Renal cortical epithelial cell (primary cell): ENCODE results near the gene CELF1. TPM values are rescaled to one million over a fixed set of nuclear protein-coding genes. Genes with fewer than 3 reads are reported as not detected.

Experiments
- DNase-seq: peaks from one replicate; pipeline ENCODE4 v3.0.0-alpha.2; 2011; ENCODE audit warnings: low read depth
- total RNA-seq: library from RNA; depleted of rRNA; stranded (reverse); fragments of >200 nt; gene quantifications from 2 replicates; pipeline ENCODE4 v1.2.3, GENCODE V29; 2014

CELF1 gene
- total RNA-seq, 1 donor from 2014 or later: 137 TPM

DNA sequence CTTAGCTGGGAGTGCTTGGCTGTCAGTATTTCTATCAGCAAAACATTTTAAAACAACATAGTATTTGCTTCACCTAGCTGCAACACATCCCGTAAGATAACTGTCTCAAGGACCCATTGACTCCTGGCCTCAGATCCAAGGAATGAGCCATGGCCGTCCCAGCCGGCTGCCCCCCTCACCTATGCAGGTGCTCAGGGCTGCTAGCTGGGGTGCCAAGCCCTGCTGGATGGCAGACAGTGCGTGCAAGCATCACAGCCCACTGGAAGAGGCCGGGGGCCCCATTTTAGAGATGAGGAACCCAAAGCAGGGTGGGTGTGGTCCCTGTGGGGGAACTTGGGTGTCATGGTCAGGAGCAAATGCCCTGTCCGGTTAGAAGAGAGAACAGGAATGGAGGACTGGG, 135.2 kb downstream of the CELF1 start:
- DNase-seq: no peak

GRCh38 chr11:47415949-47416472, 136.9 kb downstream of the CELF1 start:
- peak; percentile 83 for DNase-seq

Other genes starting within 250 kb of the CELF1 start
- not detected in 2 replicates for gene MYBPC3, start 200.4 kb downstream of the CELF1 start, total RNA-seq
- not detected in 2 replicates for gene SPI1, start 174.6 kb downstream of the CELF1 start, total RNA-seq
- 51.9 and 140 TPM in 2 replicates for gene SLC39A13, start 144.5 kb downstream of the CELF1 start, total RNA-seq
- gene PSMC3, start 126.7 kb downstream of the CELF1 start, total RNA-seq: 169 and 186 TPM in 2 replicates
- gene RAPSN, start 104.0 kb downstream of the CELF1 start, total RNA-seq: 0.10 and 0.17 TPM in 2 replicates
- gene PTPMT1, start 12.5 kb upstream of the CELF1 start, total RNA-seq: 94.0 and 135 TPM in 2 replicates
- gene KBTBD4, start 25.8 kb upstream of the CELF1 start, total RNA-seq: 28.1 and 31.7 TPM in 2 replicates
- 61.1 and 64.7 TPM in 2 replicates for gene NDUFS3, start 25.9 kb upstream of the CELF1 start, total RNA-seq
- gene FAM180B, start 33.5 kb upstream of the CELF1 start, total RNA-seq: not detected in 2 replicates
- gene C1QTNF4, start 41.3 kb upstream of the CELF1 start, total RNA-seq: not detected in 2 replicates
- 104 and 109 TPM in 2 replicates for gene MTCH2, start 89.4 kb upstream of the CELF1 start, total RNA-seq
- gene AGBL2, start 162.2 kb upstream of the CELF1 start, total RNA-seq: 0.17 and 2.1 TPM in 2 replicates
- gene FNBP4, start 214.2 kb upstream of the CELF1 start, total RNA-seq: 35.8 and 50.6 TPM in 2 replicates